NCI-H2196 (cell line): ENCODE results near the gene PHF12.

Experiments used
- DNase-seq: peaks from one replicate; lab custom pipeline; 2025; ENCODE audit not compliant: unreplicated experiment; lab: John Stamatoyannopoulos, UW

Gene PHF12

GRCh38 chr17:28951428-28951990 is at the start of gene PHF12:
PHF12 (minus strand) TSS chr17:28951518; CDS start chr17:28950960, 558 bp downstream.
- peak; percentile 96 for DNase-seq

- no peak for DNase-seq
Observed at GRCh38 chr17:29000973-29001372, 49.7 kb upstream of the PHF12 start.

GRCh38 chr17:28999206-28999605 is 47.9 kb upstream of the PHF12 start:
- DNase-seq, result no peak

- DNase-seq, result peak; percentile 74
Observed at GRCh38 chr17:28997806-28998205, 46.5 kb upstream of the PHF12 start.

GRCh38 chr17:28996554-28997096 is 45.3 kb upstream of the PHF12 start:
- no peak for DNase-seq

- no peak for DNase-seq
Observed at GRCh38 chr17:28993645-28994426, 42.5 kb upstream of the PHF12 start.

- DNase-seq, result no peak
Observed at GRCh38 chr17:28992625-28993600, 41.6 kb upstream of the PHF12 start.

GRCh38 chr17:28992185-28992584 is 40.9 kb upstream of the PHF12 start:
- DNase-seq, result no peak

GRCh38 chr17:28991779-28992178 is 40.5 kb upstream of the PHF12 start:
- DNase-seq, result no peak

GRCh38 chr17:28989028-28989427 is 37.7 kb upstream of the PHF12 start:
- no peak for DNase-seq

GRCh38 chr17:28988475-28988874 is 37.2 kb upstream of the PHF12 start:
- no peak for DNase-seq

- DNase-seq, result no peak
Observed at GRCh38 chr17:28986714-28987655, 35.7 kb upstream of the PHF12 start.

- DNase-seq, result no peak
Observed at GRCh38 chr17:28985950-28986713, 34.8 kb upstream of the PHF12 start.

GRCh38 chr17:28983286-28984230 is 32.2 kb upstream of the PHF12 start:
- DNase-seq, result no peak

GRCh38 chr17:28982131-28982793 is 30.9 kb upstream of the PHF12 start:
- no peak for DNase-seq

GRCh38 chr17:28978356-28978964 is 27.1 kb upstream of the PHF12 start:
- DNase-seq, result no peak

GRCh38 chr17:28977659-28978355 is 26.5 kb upstream of the PHF12 start:
- DNase-seq, result no peak
